A673 (cell line): ENCODE data around the gene EXOC6B. TPM values are rescaled to one million over a fixed set of nuclear protein-coding genes. Genes with fewer than 3 reads are reported as not detected.

Experiments
- BruUV-seq: library from RNA; stranded (reverse); fragments of 400-500 nt; replicated peaks from 2 replicates; lab custom pipeline; 2021; lab: Mats Ljungman, UMichigan
- CTCF ChIA-PET: fragments of 300-600 bp; sonication (Branson Sonifier 250); formaldehyde crosslinking; loops from one replicate; lab custom pipeline; 2022; ENCODE audit warnings: antibody characterized with exemption; lab: Charles Lee
- POLR2A ChIA-PET: fragments of 300-600 bp; sonication (Branson Sonifier 250); formaldehyde crosslinking; loops from one replicate; lab custom pipeline; 2022; ENCODE audit warnings: antibody characterized with exemption; ENCODE audit not compliant: low non-redundant PET; lab: Charles Lee
- DNase-seq: peaks from one replicate; pipeline ENCODE4 v3.0.0-alpha.2; 2015; ENCODE audit warnings: low spot score
- H3K27ac ChIP-seq: fragments of 200-600 bp; sonication (generic); 2 replicates; pipeline ENCODE4 v1.5.1; 2016; ENCODE audit warnings: mixed run types, low read depth, mild to moderate bottlenecking, mixed read lengths, antibody characterized with exemption, low read length; ENCODE audit not compliant: poor library complexity, severe bottlenecking
- H3K27me3 ChIP-seq: fragments of 200-600 bp; sonication (generic); replicated peaks from 2 replicates; pipeline ENCODE4 v1.6.1; 2017; ENCODE audit warnings: mixed run types, low read depth, mild to moderate bottlenecking, mixed read lengths, antibody characterized with exemption, low read length; ENCODE audit not compliant: insufficient read depth, poor library complexity
- H3K36me3 ChIP-seq: fragments of 200-600 bp; sonication (generic); 2 replicates; pipeline ENCODE4 v1.6.1; 2016; ENCODE audit warnings: mixed run types, mild to moderate bottlenecking, mixed read lengths, antibody characterized with exemption, low read length; ENCODE audit not compliant: insufficient read depth, poor library complexity, severe bottlenecking
- H3K4me1 ChIP-seq: fragments of 200-600 bp; sonication (generic); 2 replicates; pipeline ENCODE4 v1.6.1; 2017; ENCODE audit warnings: mixed run types, mild to moderate bottlenecking, mixed read lengths, antibody characterized with exemption, low read length; ENCODE audit not compliant: insufficient read depth, poor library complexity, severe bottlenecking
- H3K4me3 ChIP-seq: fragments of 200-600 bp; sonication (generic); 2 replicates; pipeline ENCODE4 v1.5.1; 2016; ENCODE audit warnings: low read depth, mixed run types, mild to moderate bottlenecking, mixed read lengths, low read length; ENCODE audit not compliant: poor library complexity, severe bottlenecking
- H3K9me3 ChIP-seq: fragments of 200-600 bp; sonication (generic); 2 replicates; pipeline ENCODE4 v1.6.1; 2016; ENCODE audit warnings: mixed run types, low read depth, mild to moderate bottlenecking, mixed read lengths, antibody characterized with exemption, low read length; ENCODE audit not compliant: poor library complexity, severe bottlenecking
- EZH2 ChIP-seq: fragments of 200-600 bp; sonication (generic); IDR thresholded peaks from 2 replicates; pipeline ENCODE4 v1.6.1; 2017; ENCODE audit warnings: borderline replicate concordance, low read depth, mild to moderate bottlenecking, mixed read lengths, antibody characterized with exemption, low read length; ENCODE audit not compliant: poor library complexity, severe bottlenecking
- intact Hi-C: fragments of 100-400 bp; cut with micrococcal nuclease; formaldehyde crosslinking; loops from one replicate; pipeline ENCODE4 v1.10.0; 2022; ENCODE audit not compliant: unreplicated experiment
- total RNA-seq: library from RNA; stranded (reverse); gene quantifications from 2 replicates; pipeline ENCODE4 v1.2.3, GENCODE V29; 2021
- TF ChIP-seq, protein P1 (sequence below): fragments of 300-800, 200-600 bp; sonication (generic); conservative IDR thresholded peaks from 2 replicates; pipeline ENCODE4 v1.5.1; 2017; ENCODE audit warnings: low read depth, mild to moderate bottlenecking, antibody characterized with exemption, low read length, moderate library complexity, mixed read lengths

Gene EXOC6B
- total RNA-seq, 1 experiment from 2014 or later: 138 TPM

DNA sequence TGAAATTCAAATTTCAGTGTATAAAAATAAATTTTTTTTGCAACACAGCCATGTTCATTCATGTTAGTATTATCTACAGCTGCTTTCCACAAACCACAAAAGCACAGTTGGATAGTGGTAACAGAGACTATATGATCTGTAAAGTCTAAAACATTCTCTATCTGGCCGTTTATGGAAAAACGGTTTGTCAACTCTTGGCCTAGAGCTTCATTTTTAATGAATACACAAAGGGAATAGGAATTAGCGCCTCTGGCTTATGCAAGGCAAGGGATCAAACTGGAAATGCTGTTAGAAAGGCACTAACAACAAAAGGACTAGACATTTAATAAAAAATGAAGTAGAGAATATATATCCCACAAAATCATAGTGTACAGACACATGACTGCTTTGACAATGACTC is 211.9 kb downstream of the EXOC6B start:
- H3K27ac ChIP-seq: peak overlapping the region; percentile 55
- peaks cover 12% of the 10 kb centered on the region for H3K9me3 ChIP-seq
- ChIA-PET CTCF (no interaction called here), POLR2A (interaction anchor here (0.6 kb wide), 1 partner anchor 96 kb away, joined by 3 read pairs; no protein-coding TSS in a partner anchor)
- peaks cover 10% of the 10 kb centered on the region for H3K4me1 ChIP-seq
- H3K27me3 ChIP-seq: no peaks in the 10 kb centered on the region
- no peak for TF ChIP-seq EZH2
- TF ChIP-seq, protein P1, sequence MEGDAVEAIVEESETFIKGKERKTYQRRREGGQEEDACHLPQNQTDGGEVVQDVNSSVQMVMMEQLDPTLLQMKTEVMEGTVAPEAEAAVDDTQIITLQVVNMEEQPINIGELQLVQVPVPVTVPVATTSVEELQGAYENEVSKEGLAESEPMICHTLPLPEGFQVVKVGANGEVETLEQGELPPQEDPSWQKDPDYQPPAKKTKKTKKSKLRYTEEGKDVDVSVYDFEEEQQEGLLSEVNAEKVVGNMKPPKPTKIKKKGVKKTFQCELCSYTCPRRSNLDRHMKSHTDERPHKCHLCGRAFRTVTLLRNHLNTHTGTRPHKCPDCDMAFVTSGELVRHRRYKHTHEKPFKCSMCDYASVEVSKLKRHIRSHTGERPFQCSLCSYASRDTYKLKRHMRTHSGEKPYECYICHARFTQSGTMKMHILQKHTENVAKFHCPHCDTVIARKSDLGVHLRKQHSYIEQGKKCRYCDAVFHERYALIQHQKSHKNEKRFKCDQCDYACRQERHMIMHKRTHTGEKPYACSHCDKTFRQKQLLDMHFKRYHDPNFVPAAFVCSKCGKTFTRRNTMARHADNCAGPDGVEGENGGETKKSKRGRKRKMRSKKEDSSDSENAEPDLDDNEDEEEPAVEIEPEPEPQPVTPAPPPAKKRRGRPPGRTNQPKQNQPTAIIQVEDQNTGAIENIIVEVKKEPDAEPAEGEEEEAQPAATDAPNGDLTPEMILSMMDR: no peak
- H3K4me3 ChIP-seq: no peak overlapping the region
- intact Hi-C loops: no loop called here
- no TSS peak for BruUV-seq
- DNase-seq: peak; percentile 38
- no peaks in the 10 kb centered on the region for H3K36me3 ChIP-seq

DNA sequence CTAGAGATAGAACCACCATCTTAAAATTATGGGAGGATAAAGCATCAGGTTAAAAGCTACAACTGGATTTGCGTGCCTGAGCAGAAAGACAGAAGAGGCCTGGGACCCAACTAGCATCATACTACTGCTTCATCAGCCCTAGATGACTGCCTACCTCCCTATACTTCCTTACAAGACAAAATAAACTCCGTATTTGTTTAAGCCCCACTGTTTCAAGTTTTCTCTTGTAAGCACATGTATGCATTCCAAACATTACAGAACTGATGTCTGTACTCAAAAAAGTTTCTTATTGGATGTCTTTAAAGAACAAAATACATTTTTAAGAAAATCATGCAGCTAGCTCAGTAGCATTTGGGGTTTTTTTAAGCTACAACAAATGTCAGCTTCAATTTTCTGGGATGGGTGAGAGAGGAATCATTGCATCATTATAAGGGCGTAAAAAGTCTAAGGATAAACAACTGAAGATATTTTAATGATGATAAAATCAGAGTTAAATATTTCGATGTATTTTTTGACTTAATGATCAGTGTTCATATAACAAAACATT is 213.1 kb downstream of the EXOC6B start:
- DNase-seq: no peak
- H3K9me3 ChIP-seq: peaks cover 12% of the 10 kb centered on the region
- BruUV-seq: no TSS peak
- POLR2A ChIA-PET: no interaction called here
- peaks cover 10% of the 10 kb centered on the region for H3K4me1 ChIP-seq
- TF ChIP-seq, protein P1: no peak
- no peak for TF ChIP-seq EZH2
- CTCF ChIA-PET: no interaction called here
- no peaks in the 10 kb centered on the region for H3K36me3 ChIP-seq
- H3K27ac ChIP-seq: no peak overlapping the region
- no peaks in the 10 kb centered on the region for H3K27me3 ChIP-seq
- H3K4me3 ChIP-seq: no peak overlapping the region
- intact Hi-C loops: no loop called here

DNA sequence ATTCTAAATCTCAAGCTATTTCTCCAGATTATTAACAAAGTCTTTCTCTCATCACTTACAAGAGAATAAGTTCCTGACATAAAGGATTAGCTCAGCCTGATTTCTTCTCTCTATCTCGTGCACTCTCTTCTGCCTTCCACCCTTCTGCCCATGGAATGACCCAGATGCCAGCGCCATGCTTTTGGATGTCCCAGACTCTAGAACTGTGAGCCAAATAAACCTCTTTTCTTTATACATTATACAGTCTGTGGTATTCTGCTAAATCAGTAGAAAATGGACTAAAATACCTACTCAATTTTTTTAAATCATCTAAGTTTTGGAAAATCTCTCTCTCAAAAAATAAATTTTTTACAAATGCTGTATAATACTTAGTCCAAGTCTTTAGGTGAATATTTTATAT is 218.6 kb downstream of the EXOC6B start:
- intact Hi-C loops: no loop called here
- peaks cover 8% of the 10 kb centered on the region for H3K9me3 ChIP-seq
- no peak for TF ChIP-seq EZH2
- TF ChIP-seq, protein P1: no peak
- no peak for DNase-seq
- BruUV-seq: no TSS peak
- H3K27ac ChIP-seq: no peak overlapping the region
- H3K27me3 ChIP-seq: no peaks in the 10 kb centered on the region
- CTCF ChIA-PET: no interaction called here
- POLR2A ChIA-PET: no interaction called here
- no peak overlapping the region for H3K4me3 ChIP-seq
- H3K4me1 ChIP-seq: peaks cover 36% of the 10 kb centered on the region
- no peaks in the 10 kb centered on the region for H3K36me3 ChIP-seq
